Measurements from ENCODE around the gene CAV3.

GRCh38 chr3:8778475-8778874, 44.9 kb downstream of the CAV3 start:
- TF ChIP-seq TFE3 (CRISPR knock-in tag; IDR thresholded peaks at IDR 0.05): no peak
- no peak for TF ChIP-seq FOXP4 (CRISPR knock-in tag; IDR thresholded peaks at IDR 0.05; ENCODE audit: borderline replicate concordance)
- no peak for TF ChIP-seq JUND (IDR thresholded peaks at IDR 0.05; ENCODE audit: borderline replicate concordance, low read depth, low read length)
- TF ChIP-seq JUND (tag; IDR thresholded peaks at IDR 0.05; ENCODE audit: borderline replicate concordance, low read depth, low read length): no peak
- no peak for TF ChIP-seq ZNF133 (CRISPR knock-in tag; IDR thresholded peaks at IDR 0.05)
- no peak for TF ChIP-seq ZNF354B (CRISPR knock-in tag; IDR thresholded peaks at IDR 0.05)
- no peak for TF ChIP-seq RNF219 (CRISPR knock-in tag; IDR thresholded peaks at IDR 0.05)
- TF ChIP-seq RFX5 (IDR thresholded peaks at IDR 0.05; ENCODE audit: low read depth, low read length): no peak
- TF ChIP-seq TCF7 (IDR thresholded peaks at IDR 0.05; ENCODE audit: borderline replicate concordance): no peak
- no peak for TF ChIP-seq ESRRA (IDR thresholded peaks at IDR 0.05; ENCODE audit: borderline replicate concordance, low read depth)
